SH-SY5Y (cell line): ENCODE results near the gene ADCY7.

Experiments used
- GATA2 ChIP-seq: IDR thresholded peaks from 2 replicates; pipeline ENCODE4 v1.6.1; 2011; ENCODE audit warnings: mild to moderate bottlenecking, low read depth, low read length
- GATA3 ChIP-seq: IDR thresholded peaks from 2 replicates; pipeline ENCODE4 v1.6.1; 2011; ENCODE audit warnings: low read depth, mild to moderate bottlenecking, low read length, moderate library complexity

DNA sequence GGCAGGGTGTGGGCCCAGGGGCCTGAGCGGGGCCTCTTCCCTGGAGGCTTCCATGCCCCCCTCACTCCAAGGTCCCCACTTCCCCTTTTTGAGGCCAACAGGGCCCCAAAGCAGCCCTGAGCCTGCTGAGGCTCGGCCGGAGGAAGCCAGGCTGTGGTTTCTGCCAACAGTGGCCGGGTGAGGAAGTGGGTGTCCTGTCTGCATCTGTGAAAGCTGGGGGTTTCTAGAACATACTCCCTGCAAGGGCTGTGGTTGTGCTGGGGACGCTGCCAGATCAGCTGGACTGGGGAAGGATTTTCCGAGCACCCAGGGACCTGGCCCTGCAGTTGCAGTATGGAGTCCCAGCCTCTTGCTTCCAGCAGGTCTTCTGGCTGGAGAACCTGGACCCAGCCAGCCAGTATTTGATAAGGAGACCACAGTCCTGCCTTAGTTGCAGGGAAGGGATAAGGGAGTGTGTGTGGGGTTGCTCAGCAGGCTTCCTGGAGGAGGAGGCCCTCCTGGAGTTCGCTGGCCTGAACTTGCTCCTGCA, 15.7 kb downstream of the ADCY7 start:
- no peak for TF ChIP-seq GATA2
- TF ChIP-seq GATA3 = no peak
